M059J (cell line): Measurements from ENCODE around the gene KRT5. TPM values are rescaled to one million over a fixed set of nuclear protein-coding genes. Genes with fewer than 3 reads are reported as not detected.

Source experiments
- DNase-seq: peaks from one replicate; pipeline ENCODE4 v3.0.0-alpha.2; 2012; ENCODE audit warnings: low read depth
- total RNA-seq: library from RNA; depleted of rRNA; stranded (reverse); fragments of >200 nt; shearing (Covaris generic); gene quantifications from 2 replicates; pipeline ENCODE4 v1.2.3, GENCODE V29; 2014

Gene KRT5
- total RNA-seq, 1 experiment from 2014 or later: not detected

DNA sequence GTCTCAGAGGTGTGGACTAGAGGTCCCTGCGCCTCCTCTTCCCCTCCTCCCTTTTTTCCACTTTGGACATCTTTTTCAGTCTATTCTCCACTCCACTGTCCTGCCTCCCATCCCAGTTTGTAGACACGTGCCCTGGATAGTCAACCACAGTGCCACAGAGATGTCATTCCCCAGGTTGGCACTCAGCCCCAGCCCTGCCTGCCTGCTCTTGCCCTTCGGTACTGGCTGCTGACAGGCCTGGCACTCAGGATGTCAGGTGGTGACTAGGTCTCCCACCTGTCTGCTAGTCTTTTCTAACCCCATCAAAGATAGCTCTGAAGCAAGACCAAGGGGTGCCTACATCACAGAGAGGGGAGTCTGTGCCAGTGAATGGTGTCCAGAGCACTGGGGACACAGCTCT is 16.9 kb upstream of the KRT5 start:
- no peak for DNase-seq

DNA sequence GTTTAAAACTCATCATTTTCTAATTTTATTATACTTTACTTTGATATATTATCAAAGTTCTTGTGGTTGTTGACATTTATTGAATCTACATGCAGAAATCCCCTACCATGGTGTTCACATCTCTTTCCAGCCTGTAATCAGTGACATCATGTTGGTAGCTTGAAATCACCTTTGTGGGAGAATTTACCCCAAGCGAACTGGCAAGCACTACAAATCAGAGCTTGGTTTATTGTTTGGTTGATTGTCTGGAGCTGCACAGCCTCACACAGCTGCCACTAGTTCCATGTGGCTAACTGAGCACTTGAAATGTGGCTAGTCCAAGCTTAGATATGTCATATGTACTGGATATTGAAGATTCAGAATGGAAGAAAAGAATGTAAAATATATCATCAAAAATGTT is 15.4 kb upstream of the KRT5 start:
- DNase-seq: no peak

DNA sequence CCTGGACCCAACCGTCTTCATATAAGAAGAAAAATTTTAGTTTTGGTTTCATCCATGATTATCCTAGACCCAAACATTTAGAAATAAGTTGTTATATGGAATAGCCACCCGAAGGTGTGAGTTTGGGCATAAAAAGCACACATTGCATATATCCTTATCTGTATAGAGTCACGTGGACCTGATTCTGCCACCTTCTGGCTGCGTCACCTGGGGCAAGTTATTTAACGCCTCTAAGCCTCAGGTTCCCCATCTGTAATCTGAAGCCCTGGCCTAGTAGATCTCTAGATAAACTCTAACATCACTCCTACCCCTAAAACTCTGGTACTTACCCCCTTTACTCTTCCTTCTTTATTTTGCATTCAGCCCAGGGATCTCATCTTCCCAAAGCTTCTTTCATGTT is 14.3 kb upstream of the KRT5 start:
- DNase-seq: no peak

- no peak for DNase-seq
Measured at GRCh38 chr12:52533686-52534470, 13.7 kb upstream of the KRT5 start.

DNA sequence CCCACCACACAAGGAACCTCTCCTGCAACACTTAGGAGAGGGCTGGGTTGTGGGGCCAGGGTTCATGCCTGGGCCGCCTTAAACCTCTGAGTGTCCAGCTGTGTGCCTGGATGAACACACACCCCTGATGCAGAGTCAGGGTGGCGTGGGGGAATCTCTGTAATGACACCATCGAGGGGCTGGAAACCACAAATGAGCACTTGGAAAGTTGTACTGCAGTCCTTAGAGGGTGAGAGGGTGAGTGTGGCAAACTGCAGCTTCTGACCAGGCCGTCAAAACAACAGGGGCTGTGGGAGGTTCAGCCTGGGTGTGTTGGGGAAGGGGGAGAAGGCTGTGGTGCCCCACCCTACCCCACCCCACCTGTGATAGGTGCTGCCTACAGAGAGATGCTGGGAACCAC is 12.4 kb upstream of the KRT5 start:
- DNase-seq: no peak

DNA sequence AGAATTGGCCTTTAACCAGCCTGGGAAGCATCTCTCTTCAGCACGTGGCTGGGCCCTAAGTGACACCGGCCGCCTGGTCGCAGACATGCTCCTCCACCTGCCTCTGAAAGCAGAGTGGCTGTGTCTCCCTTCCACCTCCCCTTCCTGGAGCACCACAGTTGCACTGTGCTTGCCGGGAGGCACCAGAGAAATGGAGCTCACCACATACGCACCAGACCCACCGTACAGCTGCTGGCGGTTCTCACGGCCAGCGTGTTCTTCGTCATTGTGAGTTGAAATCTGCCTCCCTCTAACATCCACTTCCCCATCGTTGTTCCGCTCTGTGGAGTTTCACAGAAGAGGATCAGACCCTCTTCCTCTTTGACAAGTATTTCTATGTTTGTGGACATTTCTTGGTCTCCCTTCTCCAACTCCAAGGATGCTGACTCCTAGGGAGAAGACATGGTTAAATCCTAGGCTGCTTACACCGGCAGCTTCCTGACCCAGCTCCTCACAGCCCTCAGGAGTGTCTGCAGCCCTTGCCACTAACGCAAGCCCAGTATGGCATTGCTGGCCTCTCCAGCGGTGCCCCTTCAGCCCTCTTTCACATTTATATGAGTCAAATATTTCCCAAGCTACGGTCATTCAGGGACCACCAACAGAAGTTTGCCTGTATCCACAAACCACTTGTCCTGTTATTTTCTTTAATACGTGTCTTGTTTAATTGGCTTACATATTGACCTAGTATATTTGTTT is 11.5 kb upstream of the KRT5 start:
- no peak for DNase-seq

GRCh38 chr12:52530905-52531304 is 10.7 kb upstream of the KRT5 start:
- DNase-seq: no peak

GRCh38 chr12:52530366-52530765 is 10.2 kb upstream of the KRT5 start:
- DNase-seq: no peak

DNA sequence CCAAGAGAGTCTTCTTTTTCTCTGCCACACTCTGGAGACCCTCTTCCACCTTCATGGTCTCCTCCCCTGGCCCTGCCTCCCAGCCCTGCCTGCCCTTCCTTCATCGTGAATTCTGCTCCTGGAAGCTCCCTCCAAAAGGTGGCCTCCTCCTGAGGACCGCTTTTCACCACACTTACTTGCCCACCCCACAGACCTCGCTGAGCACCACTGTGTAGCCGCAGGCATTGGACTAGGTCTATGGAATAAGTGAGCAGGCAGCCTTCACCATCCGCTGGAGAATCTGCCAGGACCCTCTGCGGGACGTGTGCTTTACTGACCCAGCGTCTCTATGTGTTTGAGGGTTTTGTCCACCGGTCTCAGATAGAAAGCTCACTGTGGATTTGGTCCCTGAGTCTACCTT is 9.7 kb upstream of the KRT5 start:
- no peak for DNase-seq

GRCh38 chr12:52529417-52529816 is 9.2 kb upstream of the KRT5 start:
- DNase-seq: no peak

- no peak for DNase-seq
Measured at GRCh38 chr12:52528641-52529143, 8.5 kb upstream of the KRT5 start.

GRCh38 chr12:52527121-52527800 is 7.1 kb upstream of the KRT5 start:
- no peak for DNase-seq

GRCh38 chr12:52526511-52526951 is 6.3 kb upstream of the KRT5 start:
- no peak for DNase-seq

DNA sequence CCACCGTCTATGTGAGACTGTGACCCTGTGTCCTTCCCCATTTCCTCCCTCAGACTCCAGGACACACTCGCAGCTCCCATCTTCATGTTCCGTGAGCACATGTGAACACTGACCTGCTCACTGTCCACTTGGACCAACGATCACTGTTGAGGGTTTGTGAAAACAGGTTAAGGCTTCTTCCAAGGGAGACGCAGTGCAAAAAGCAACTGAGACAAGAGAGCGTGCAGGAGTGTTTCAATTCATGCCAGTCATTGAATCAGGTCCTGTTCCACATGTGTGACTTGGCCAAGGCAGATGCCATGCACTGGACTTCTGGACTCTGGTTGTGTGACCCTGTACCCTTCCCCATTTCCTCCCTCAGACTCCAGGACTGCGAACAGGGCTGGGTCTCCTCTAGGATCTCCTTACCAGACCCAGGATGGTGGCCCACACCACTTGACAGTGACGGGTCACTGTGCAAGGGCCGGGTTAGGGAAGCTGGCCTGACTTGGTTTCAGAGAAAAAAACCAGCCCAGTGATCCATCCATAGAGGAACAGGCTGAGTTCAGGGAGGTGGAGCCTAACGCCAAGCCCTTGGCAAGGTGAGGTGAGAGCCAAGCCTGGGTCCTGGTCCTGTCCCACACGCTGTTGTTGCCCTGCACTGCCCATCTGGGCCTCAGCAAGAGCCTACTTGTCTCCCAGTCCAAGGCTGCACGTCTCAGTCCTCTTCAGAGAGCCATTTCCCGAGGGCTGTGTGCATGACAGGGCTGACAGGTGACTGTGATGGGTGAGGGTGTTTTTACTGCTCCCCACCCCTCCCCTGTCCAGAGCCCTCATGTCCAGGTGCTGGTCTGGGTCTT is 5.7 kb upstream of the KRT5 start:
- DNase-seq: no peak

GRCh38 chr12:52524898-52525591 is 4.9 kb upstream of the KRT5 start:
- peak; percentile 36 for DNase-seq

DNA sequence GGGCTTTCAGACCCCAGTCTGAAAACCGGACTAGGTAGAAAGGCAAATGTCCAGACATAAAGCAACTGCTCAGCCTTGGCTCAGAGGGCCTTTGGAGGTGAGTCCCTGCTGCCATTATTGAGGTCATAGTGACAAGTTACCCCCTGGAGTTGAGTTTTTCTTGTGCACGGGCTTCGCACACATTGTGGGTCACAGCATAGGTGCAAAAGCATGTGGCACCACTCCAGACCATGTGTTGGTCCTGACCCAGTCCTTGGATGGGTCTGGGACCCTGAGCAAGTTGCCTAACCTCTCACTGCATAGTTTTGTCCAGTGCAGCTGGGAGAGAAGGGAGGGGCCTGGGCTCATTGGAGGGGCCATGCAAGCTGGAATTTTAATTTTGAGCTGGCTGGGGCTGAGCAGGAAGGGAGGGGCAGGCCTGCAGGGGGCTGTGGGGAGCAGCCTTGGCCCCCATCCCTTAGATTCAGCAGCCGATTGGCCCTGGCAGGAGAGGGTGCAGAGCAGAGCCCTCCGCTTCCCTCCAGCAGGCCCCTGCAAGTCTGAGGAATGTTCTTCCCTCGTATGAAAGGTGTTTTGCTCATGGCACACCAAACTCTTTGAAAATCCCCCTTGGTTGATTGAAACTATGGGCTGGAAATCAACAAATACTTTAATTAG is 4.2 kb upstream of the KRT5 start:
- no peak for DNase-seq

GRCh38 chr12:52523824-52524223 is 3.6 kb upstream of the KRT5 start:
- peak; percentile 79 for DNase-seq

DNA sequence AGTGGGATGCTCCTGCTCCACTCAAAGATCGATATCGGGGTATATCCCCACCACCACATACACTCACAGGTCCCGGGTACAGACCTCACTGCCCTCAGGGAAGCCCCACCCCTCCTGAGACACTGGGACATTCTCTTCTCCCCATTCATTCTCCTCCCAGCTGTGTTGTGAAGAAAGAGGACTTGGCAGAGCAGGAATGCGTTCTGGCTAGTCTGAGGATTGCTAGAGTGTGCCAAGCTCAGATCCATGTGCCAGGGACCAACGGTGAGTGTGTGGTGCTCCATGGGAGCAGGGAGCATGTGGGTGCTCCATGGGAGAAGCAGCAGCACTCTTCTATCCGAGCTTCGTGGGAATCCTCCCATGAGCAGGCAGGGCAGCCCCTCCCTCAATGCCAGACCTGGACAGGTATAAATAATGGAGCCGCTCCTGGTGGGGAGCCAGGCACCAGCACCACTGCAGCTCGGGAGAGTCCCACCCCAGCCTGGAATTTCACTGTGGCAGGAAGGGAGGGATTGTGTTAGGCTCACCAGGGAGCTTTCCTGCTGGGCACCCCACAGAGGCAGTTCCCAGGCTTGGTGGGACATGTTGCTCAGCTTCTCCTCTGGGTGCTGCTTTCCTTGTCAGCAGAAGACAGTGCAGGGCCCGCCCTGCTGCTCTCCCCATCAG is 2.3 kb upstream of the KRT5 start:
- peak; percentile 66 for DNase-seq

GRCh38 chr12:52521568-52522266 is 1.5 kb upstream of the KRT5 start:
- DNase-seq: peak; percentile 91
